ENCODE measurements around the gene ITPK1.

- TF ChIP-seq ARNTL (CRISPR knock-in tag; IDR thresholded peaks at IDR 0.05; ENCODE audit: borderline replicate concordance, low read depth) (no peak), RARB (CRISPR knock-in tag; IDR thresholded peaks at IDR 0.05) (no peak), ISL1 (CRISPR knock-in tag; IDR thresholded peaks at IDR 0.05) (no peak), PPARA (CRISPR knock-in tag; IDR thresholded peaks at IDR 0.05; ENCODE audit: borderline replicate concordance) (no peak), ESRRG (CRISPR knock-in tag; IDR thresholded peaks at IDR 0.05) (no peak), SNAI2 (CRISPR knock-in tag; IDR thresholded peaks at IDR 0.05) (no peak), TSHZ2 (CRISPR knock-in tag; IDR thresholded peaks at IDR 0.05) (no peak), PATZ1 (CRISPR knock-in tag; IDR thresholded peaks at IDR 0.05; ENCODE audit: borderline replicate concordance) (no peak), CREB5 (CRISPR knock-in tag; IDR thresholded peaks at IDR 0.05; ENCODE audit: low read depth) (no peak)
Observed at GRCh38 chr14:93120517-93120916, 4.8 kb upstream of the ITPK1 start.
